ENCODE results near the gene SNAPC1. TPM values are rescaled to one million over a fixed set of nuclear protein-coding genes. Genes with fewer than 3 reads are reported as not detected.

SNAPC1 gene
- total and polyA plus RNA-seq, 2 of the 13 experiments (the other 11 are each of a cell fraction or from before 2014, with no cell fraction given): 2.6 to 8.5 TPM

GRCh38 chr14:61837336-61838229 is 75.4 kb downstream of the SNAPC1 start (continued):
- TF ChIP-seq TEAD3 (CRISPR knock-in tag; optimal IDR thresholded peaks at IDR 0.05; ENCODE audit: borderline replicate concordance) (peak; percentile 89), SMC3 (IDR thresholded peaks at IDR 0.05; ENCODE audit: low read length) (peak; percentile 99), CENPT (CRISPR knock-in tag; IDR thresholded peaks at IDR 0.05; ENCODE audit: low read depth) (no peak), IRF1 (CRISPR knock-in tag; IDR thresholded peaks at IDR 0.05; ENCODE audit: low read depth) (no peak), ZBTB21 (CRISPR knock-in tag; IDR thresholded peaks at IDR 0.05) (no peak), MXD3 (CRISPR knock-in tag; IDR thresholded peaks at IDR 0.05) (no peak), NFATC3 (CRISPR knock-in tag; IDR thresholded peaks at IDR 0.05) (no peak), IRF9 (CRISPR knock-in tag; IDR thresholded peaks at IDR 0.05; ENCODE audit: borderline replicate concordance) (no peak), RBAK (CRISPR knock-in tag; IDR thresholded peaks at IDR 0.05) (no peak), ZNF354B (CRISPR knock-in tag; IDR thresholded peaks at IDR 0.05) (no peak), PHF5A (CRISPR knock-in tag; IDR thresholded peaks at IDR 0.05; ENCODE audit: low read depth, unreplicated experiment) (no peak), ZNF552 (CRISPR knock-in tag; IDR thresholded peaks at IDR 0.05; ENCODE audit: borderline replicate concordance) (no peak), ERF (CRISPR knock-in tag; IDR thresholded peaks at IDR 0.05) (0 out of 2 replicates have a peak, but pooled peaks have one; percentile 37), HOXA3 (CRISPR knock-in tag; IDR thresholded peaks at IDR 0.05) (no peak), TBL1XR1 (IDR thresholded peaks at IDR 0.05; ENCODE audit: borderline replicate concordance, low read length, partially characterized antibody) (no peak), ZBTB7B (CRISPR knock-in tag; IDR thresholded peaks at IDR 0.05) (no peak), ZNF746 (CRISPR knock-in tag; IDR thresholded peaks at IDR 0.05) (no peak), ZNF274 (CRISPR knock-in tag; IDR thresholded peaks at IDR 0.05) (no peak), NKX3-1 (CRISPR knock-in tag; IDR thresholded peaks at IDR 0.05) (no peak), ATF5 (CRISPR knock-in tag; IDR thresholded peaks at IDR 0.05; ENCODE audit: low read depth) (no peak), THAP11 (CRISPR knock-in tag; IDR thresholded peaks at IDR 0.05) (0 out of 2 replicates have a peak, but pooled peaks have one; percentile 23), YY1 (IDR thresholded peaks at IDR 0.05; ENCODE audit: insufficient read depth, insufficient replicate concordance, low read depth, low read length) (no peak)
- TF ChIP-seq, protein P1, sequence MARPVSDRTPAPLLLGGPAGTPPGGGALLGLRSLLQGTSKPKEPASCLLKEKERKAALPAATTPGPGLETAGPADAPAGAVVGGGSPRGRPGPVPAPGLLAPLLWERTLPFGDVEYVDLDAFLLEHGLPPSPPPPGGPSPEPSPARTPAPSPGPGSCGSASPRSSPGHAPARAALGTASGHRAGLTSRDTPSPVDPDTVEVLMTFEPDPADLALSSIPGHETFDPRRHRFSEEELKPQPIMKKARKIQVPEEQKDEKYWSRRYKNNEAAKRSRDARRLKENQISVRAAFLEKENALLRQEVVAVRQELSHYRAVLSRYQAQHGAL (CRISPR knock-in tag; IDR thresholded peaks at IDR 0.05; ENCODE audit: not compliant biosample characterization): no peak
- TF ChIP-seq, protein P2, sequence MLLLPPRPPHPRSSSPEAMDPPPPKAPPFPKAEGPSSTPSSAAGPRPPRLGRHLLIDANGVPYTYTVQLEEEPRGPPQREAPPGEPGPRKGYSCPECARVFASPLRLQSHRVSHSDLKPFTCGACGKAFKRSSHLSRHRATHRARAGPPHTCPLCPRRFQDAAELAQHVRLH (CRISPR knock-in tag; IDR thresholded peaks at IDR 0.05; ENCODE audit: borderline replicate concordance, low read depth): no peak
